Keratinocyte (primary cell): ENCODE measurements around the gene KLC1.

Experiments
- EZH2 ChIP-seq: IDR thresholded peaks from one replicate; pipeline ENCODE4 v1.6.1; 2012; ENCODE audit warnings: inconsistent platforms, mild to moderate bottlenecking, low read length, moderate library complexity
- TF ChIP-seq, protein P1 (sequence below), 3 experiments: IDR thresholded peaks in 1 of 3; conservative IDR thresholded peaks in 1 of 3; optimal IDR thresholded peaks in 1 of 3; 2 replicates in 2 of 3; 3 replicates in 1 of 3; pipeline versions ENCODE3 to v1.5.1; 2011; ENCODE audit warnings: low read length in 3 of 3, mild to moderate bottlenecking in 3 of 3, moderate library complexity in 2 of 3, control low read depth in 1 of 3, inconsistent platforms in 1 of 3; ENCODE audit not compliant: insufficient read depth in 2 of 3; ENCODE audit errors: extremely low read depth in 1 of 3

DNA sequence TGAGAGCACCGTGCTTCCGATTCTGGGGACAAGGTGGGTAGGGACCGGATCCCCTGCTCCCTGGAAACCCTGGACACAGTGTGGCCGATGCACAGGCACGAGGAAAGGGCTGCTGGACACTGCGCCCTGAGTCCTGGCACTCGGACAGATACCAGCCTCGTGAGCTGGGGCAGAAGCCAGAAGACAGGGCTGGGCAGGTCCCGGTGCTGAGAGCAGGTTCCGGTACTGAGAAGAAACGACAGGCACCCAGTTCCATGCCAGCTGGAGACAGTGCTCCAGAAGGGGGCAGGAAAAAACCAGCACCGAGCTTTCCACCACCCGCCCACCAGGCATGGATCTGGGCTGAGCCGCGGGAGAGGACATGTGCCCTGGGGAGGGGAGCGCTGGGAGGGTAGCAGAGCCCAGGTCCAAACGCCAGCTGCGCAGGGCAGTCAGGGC lies 79.8 kb downstream of the KLC1 start:
- TF ChIP-seq, protein P1, sequence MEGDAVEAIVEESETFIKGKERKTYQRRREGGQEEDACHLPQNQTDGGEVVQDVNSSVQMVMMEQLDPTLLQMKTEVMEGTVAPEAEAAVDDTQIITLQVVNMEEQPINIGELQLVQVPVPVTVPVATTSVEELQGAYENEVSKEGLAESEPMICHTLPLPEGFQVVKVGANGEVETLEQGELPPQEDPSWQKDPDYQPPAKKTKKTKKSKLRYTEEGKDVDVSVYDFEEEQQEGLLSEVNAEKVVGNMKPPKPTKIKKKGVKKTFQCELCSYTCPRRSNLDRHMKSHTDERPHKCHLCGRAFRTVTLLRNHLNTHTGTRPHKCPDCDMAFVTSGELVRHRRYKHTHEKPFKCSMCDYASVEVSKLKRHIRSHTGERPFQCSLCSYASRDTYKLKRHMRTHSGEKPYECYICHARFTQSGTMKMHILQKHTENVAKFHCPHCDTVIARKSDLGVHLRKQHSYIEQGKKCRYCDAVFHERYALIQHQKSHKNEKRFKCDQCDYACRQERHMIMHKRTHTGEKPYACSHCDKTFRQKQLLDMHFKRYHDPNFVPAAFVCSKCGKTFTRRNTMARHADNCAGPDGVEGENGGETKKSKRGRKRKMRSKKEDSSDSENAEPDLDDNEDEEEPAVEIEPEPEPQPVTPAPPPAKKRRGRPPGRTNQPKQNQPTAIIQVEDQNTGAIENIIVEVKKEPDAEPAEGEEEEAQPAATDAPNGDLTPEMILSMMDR (optimal IDR thresholded peaks at IDR 0.05 in 1 of 3, IDR thresholded peaks at IDR 0.05 in 1 of 3, conservative IDR thresholded peaks at IDR 0.05 in 1 of 3; ENCODE audit: extremely low read depth in 1 of 3, insufficient read depth in 2 of 3, low read length in 3 of 3): no peak
- TF ChIP-seq EZH2: no peak
